Panc1 (cell line): ENCODE results near the gene INTS1. TPM values are rescaled to one million over a fixed set of nuclear protein-coding genes. Genes with fewer than 3 reads are reported as not detected.

Experiments used
- ATAC-seq: fragments of 200-7000 bp; cut with Tn5 transposase; 2 replicates; pipeline ENCODE4 v1.9.1; 2020; ENCODE audit warnings: mild to moderate bottlenecking, moderate library complexity
- BruUV-seq: library from RNA; stranded (reverse); fragments of 400-500 nt; replicated peaks from 2 replicates; lab custom pipeline; 2021; lab: Mats Ljungman, UMichigan
- CTCF ChIA-PET: fragments of 300-600 bp; sonication (Branson Sonifier 250); formaldehyde crosslinking; loops from one replicate; lab custom pipeline; 2022; ENCODE audit warnings: antibody characterized with exemption; lab: Charles Lee
- POLR2A ChIA-PET: fragments of 300-600 bp; sonication (Branson Sonifier 250); formaldehyde crosslinking; loops from one replicate; lab custom pipeline; 2022; ENCODE audit warnings: antibody characterized with exemption; lab: Charles Lee
- DNase-seq: peaks from one replicate; pipeline ENCODE4 v3.0.0-alpha.2; 2010; ENCODE audit warnings: low read depth, low spot score
- H3K27ac ChIP-seq: 2 replicates; pipeline ENCODE4 v1.5.1; 2011; ENCODE audit warnings: mild to moderate bottlenecking, low read length, inconsistent platforms
- H3K27me3 ChIP-seq: fragments of 200-500 bp; sonication (Bioruptor generic); 2 replicates; pipeline ENCODE4 v1.6.0; 2014; ENCODE audit warnings: low read length, inconsistent platforms; ENCODE audit not compliant: control insufficient read depth, insufficient read depth
- H3K36me3 ChIP-seq: fragments of 200-500 bp; sonication (Bioruptor generic); 2 replicates; pipeline ENCODE4 v1.5.1; 2014; ENCODE audit warnings: inconsistent platforms, mild to moderate bottlenecking, low read length, moderate library complexity; ENCODE audit not compliant: control insufficient read depth, insufficient read depth
- H3K4me1 ChIP-seq: 2 replicates; pipeline ENCODE4 v1.5.1; 2011; ENCODE audit warnings: inconsistent platforms, mild to moderate bottlenecking, low read length, moderate library complexity; ENCODE audit not compliant: control insufficient read depth, insufficient read depth
- H3K4me3 ChIP-seq, 2 experiments: 2 replicates each; pipeline ENCODE4 v1.5.1; 2011 to 2012; ENCODE audit warnings: low read depth in 2 of 2, low read length in 2 of 2, mild to moderate bottlenecking in 2 of 2, inconsistent platforms in 1 of 2, moderate library complexity in 1 of 2
- H3K9me3 ChIP-seq: fragments of 200-500 bp; sonication (Bioruptor generic); 2 replicates; pipeline ENCODE4 v1.5.1; 2014; ENCODE audit warnings: low read depth, mild to moderate bottlenecking, inconsistent platforms, low read length, moderate library complexity; ENCODE audit not compliant: control insufficient read depth, insufficient read depth
- POLR2AphosphoS5 ChIP-seq: IDR thresholded peaks from 2 replicates; pipeline ENCODE4 v1.6.1; 2012; ENCODE audit warnings: mild to moderate bottlenecking, low read depth, low read length, moderate library complexity
- SIN3A ChIP-seq: IDR thresholded peaks from 2 replicates; pipeline ENCODE4 v1.6.1; 2012; ENCODE audit warnings: low read depth, mild to moderate bottlenecking, low read length, moderate library complexity, borderline replicate concordance; ENCODE audit not compliant: insufficient read depth
- TCF7L2 ChIP-seq: IDR thresholded peaks from 2 replicates; pipeline ENCODE4 v1.6.1; 2011; ENCODE audit warnings: mild to moderate bottlenecking, low read depth, low read length, inconsistent platforms
- in situ Hi-C: cut with HindIII; loops from 2 replicates; pipeline ENCODE4 v1.10.0; 2016; ENCODE audit warnings: low sequenced_read_pairs, low pct_unique_long_range_greater_than_20kb
- intact Hi-C: fragments of 100-400 bp; cut with micrococcal nuclease; formaldehyde crosslinking; loops from one replicate; pipeline ENCODE4 v1.10.0; 2022; ENCODE audit not compliant: unreplicated experiment
- total RNA-seq: library from RNA; stranded (reverse); gene quantifications from one replicate; pipeline ENCODE4 v1.2.1, GENCODE V29; 2021; ENCODE audit not compliant: unreplicated experiment
- TF ChIP-seq, protein P1 (sequence below): fragments of 450-650 bp; IDR thresholded peaks from 2 replicates; pipeline ENCODE4 v1.5.1; 2017; ENCODE audit warnings: mild to moderate bottlenecking
- TF ChIP-seq, protein P2 (sequence below), 2 experiments: IDR thresholded peaks; 2 replicates each; pipeline ENCODE4 v1.6.1; 2011 to 2012; ENCODE audit warnings: low read depth in 2 of 2, control low read depth in 1 of 2, low read length in 1 of 2, mild to moderate bottlenecking in 1 of 2, moderate library complexity in 1 of 2; ENCODE audit not compliant: insufficient read depth in 1 of 2

INTS1 gene
- total RNA-seq, 1 experiment from 2014 or later, result 173 TPM

DNA sequence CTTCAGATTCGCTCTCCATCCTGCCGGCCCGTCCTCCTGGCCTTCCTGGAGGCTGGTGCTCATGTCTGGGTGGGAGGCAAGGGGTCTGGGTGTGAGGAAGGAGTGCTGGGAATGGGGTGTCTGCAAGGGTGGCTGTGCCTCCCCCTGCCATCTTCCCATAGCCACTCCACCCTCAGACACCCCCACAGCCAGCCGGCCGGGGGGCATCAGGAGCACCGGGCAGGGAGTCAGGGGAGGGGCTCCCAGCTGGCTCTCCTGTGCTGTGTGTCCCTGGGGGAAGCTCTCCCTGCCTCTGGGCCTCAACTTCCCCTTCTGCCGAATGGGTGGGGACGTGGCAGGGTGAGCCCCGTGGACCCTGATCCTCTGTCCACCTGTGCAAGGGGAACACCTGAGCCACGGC, 63.6 kb downstream of the INTS1 start:
- Histone ChIP-seq H3K9me3 (no peaks in the 10 kb centered on the region), H3K4me3 (no peak overlapping the region), H3K4me1 (peaks cover 4% of the 10 kb centered on the region), H3K27ac (no peak overlapping the region), H3K36me3 (peaks cover 2% of the 10 kb centered on the region; the same call in 1 of the 2 replicates), H3K27me3 (no peaks in the 10 kb centered on the region)
- in situ Hi-C loops, result no loop called here
- TF ChIP-seq SIN3A (no peak), TCF7L2 (no peak)
- TF ChIP-seq, protein P1, sequence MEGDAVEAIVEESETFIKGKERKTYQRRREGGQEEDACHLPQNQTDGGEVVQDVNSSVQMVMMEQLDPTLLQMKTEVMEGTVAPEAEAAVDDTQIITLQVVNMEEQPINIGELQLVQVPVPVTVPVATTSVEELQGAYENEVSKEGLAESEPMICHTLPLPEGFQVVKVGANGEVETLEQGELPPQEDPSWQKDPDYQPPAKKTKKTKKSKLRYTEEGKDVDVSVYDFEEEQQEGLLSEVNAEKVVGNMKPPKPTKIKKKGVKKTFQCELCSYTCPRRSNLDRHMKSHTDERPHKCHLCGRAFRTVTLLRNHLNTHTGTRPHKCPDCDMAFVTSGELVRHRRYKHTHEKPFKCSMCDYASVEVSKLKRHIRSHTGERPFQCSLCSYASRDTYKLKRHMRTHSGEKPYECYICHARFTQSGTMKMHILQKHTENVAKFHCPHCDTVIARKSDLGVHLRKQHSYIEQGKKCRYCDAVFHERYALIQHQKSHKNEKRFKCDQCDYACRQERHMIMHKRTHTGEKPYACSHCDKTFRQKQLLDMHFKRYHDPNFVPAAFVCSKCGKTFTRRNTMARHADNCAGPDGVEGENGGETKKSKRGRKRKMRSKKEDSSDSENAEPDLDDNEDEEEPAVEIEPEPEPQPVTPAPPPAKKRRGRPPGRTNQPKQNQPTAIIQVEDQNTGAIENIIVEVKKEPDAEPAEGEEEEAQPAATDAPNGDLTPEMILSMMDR, result no peak
- TF ChIP-seq, protein P2, sequence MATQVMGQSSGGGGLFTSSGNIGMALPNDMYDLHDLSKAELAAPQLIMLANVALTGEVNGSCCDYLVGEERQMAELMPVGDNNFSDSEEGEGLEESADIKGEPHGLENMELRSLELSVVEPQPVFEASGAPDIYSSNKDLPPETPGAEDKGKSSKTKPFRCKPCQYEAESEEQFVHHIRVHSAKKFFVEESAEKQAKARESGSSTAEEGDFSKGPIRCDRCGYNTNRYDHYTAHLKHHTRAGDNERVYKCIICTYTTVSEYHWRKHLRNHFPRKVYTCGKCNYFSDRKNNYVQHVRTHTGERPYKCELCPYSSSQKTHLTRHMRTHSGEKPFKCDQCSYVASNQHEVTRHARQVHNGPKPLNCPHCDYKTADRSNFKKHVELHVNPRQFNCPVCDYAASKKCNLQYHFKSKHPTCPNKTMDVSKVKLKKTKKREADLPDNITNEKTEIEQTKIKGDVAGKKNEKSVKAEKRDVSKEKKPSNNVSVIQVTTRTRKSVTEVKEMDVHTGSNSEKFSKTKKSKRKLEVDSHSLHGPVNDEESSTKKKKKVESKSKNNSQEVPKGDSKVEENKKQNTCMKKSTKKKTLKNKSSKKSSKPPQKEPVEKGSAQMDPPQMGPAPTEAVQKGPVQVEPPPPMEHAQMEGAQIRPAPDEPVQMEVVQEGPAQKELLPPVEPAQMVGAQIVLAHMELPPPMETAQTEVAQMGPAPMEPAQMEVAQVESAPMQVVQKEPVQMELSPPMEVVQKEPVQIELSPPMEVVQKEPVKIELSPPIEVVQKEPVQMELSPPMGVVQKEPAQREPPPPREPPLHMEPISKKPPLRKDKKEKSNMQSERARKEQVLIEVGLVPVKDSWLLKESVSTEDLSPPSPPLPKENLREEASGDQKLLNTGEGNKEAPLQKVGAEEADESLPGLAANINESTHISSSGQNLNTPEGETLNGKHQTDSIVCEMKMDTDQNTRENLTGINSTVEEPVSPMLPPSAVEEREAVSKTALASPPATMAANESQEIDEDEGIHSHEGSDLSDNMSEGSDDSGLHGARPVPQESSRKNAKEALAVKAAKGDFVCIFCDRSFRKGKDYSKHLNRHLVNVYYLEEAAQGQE (IDR thresholded peaks at IDR 0.05; ENCODE audit: insufficient read depth in 1 of 2, low read depth in 2 of 2, low read length in 1 of 2), result no peak
- no peak for ATAC-seq
- ChIA-PET CTCF (no interaction called here), POLR2A (no interaction called here)
- BruUV-seq, result no TSS peak
- intact Hi-C loops, result no loop called here
- DNase-seq, result no peak

DNA sequence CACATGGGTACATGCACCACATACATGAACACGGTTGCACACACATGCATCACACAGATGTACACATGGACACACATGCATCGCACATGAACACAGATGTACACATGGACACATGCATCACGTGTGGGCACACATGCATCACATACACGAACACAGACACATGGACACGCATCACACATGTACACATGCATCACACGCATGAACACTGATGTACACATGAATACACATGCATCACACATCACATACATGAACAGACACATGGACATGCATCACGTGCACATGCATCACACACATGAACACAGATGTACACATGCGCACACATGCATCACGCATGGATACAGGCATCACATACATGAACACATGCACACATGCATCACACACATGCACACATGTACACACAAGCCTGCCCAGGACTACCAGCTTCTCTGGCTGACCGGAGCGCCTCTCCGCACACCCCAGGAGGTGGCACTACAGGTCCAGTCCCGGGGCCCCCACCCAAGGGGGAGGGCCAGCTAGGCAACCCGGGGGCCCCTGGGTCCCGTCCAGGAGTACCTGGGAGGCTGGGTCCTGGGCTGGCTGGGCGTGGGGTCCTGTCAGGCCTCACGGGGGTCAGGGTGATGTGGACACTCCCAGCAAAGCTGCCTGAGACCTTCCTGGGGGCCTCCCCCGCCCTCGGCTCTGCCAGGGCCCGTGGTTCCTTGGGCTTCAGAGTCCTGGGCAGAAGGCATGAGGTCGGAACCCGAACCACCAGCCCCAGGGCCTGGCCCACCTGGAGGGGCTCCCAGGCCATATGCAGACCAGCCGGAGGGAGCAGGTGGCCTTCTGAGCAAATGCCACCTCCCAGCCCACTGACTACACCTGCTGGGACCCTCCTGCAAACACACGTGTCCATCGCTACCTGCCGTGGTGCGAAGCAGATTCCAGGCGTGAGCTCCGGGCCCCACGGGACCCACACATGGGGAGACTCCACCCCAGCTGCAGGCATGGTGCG, 64.5 kb downstream of the INTS1 start:
- ChIA-PET CTCF (no interaction called here), POLR2A (no interaction called here)
- Histone ChIP-seq H3K4me3 (no peak overlapping the region), H3K27me3 (no peaks in the 10 kb centered on the region), H3K9me3 (no peaks in the 10 kb centered on the region), H3K36me3 (0 out of 2 replicates have a peak, but pooled peaks cover 2% of the 10 kb centered on the region), H3K27ac (no peak overlapping the region), H3K4me1 (no peaks in the 10 kb centered on the region; the same call in 1 of the 2 replicates)
- BruUV-seq, result no TSS peak
- TF ChIP-seq POLR2AphosphoS5, result no peak
- TF ChIP-seq, protein P1, result no peak; the same call in 1 of the 2 replicates
- TF ChIP-seq TCF7L2, result no peak
- TF ChIP-seq, protein P2 (IDR thresholded peaks at IDR 0.05; ENCODE audit: insufficient read depth in 1 of 2, low read depth in 2 of 2, low read length in 1 of 2), result no peak
- DNase-seq (no peak), ATAC-seq (no peak)
- in situ Hi-C loops, result no loop called here
- intact Hi-C loops, result no loop called here
